ENCODE measurements around the gene KLHDC8A.

Gene KLHDC8A

DNA sequence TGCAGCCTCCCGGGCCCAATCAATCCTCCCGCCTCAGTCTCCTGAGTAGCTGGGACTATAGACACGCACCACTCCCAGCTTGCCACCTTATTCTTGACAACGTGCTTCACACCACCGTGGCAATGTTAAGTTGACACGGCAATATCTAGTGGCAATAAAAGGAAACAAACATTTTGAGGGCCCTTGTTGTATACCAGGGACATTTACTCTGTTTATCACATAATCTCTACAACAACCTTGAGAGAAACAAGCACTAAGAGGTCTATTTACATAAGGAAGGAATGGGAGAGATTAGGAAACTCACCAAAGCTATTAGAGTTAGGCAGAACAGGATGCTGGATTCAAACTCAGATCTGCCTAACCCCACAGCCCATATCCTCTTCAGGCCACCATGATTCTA, 3.1 kb downstream of the KLHDC8A start:
- Histone ChIP-seq H3K9me3 (ENCODE audit: insufficient read depth, low read depth, low read length) (no peaks in the 10 kb centered on the region), H3K27ac (ENCODE audit: low read depth, low read length) (no peak overlapping the region), H3K4me3 (ENCODE audit: low read length) (no peak overlapping the region), H3K9ac (ENCODE audit: low read depth, low read length) (no peak overlapping the region), H3K4me1 (ENCODE audit: insufficient read depth, low read length) (peaks cover 64% of the 10 kb centered on the region), H3K27me3 (ENCODE audit: insufficient read depth, low read length) (no peaks in the 10 kb centered on the region), H3K36me3 (ENCODE audit: insufficient read depth, low read length) (no peaks in the 10 kb centered on the region)
- 88% methylated on average over 6 of the region's 6 CpGs for WGBS

DNA sequence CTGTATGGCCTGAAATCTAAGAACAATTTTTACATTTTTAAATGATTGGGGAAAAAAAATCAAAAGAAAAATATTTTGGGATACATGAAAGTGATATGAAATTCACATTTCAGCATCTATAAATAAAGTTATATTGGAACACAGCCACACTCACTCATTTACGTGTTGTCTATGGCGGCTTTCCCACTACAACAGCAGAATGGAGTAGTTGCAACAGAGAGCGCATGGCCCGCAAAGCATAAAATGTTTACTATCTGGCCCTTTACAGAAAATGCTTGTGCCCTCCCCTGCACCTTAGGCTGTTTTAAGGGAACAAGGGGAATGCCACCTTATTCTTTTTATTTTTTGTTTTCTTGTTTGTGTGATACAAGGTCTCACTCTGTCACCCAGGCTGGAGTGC, 3.5 kb downstream of the KLHDC8A start:
- Histone ChIP-seq H3K36me3 (ENCODE audit: insufficient read depth, low read length) (no peaks in the 10 kb centered on the region), H3K27me3 (ENCODE audit: insufficient read depth, low read length) (no peaks in the 10 kb centered on the region), H3K4me3 (ENCODE audit: low read length) (no peak overlapping the region), H3K9me3 (ENCODE audit: insufficient read depth, low read depth, low read length) (no peaks in the 10 kb centered on the region), H3K27ac (ENCODE audit: low read depth, low read length) (no peak overlapping the region), H3K4me1 (ENCODE audit: insufficient read depth, low read length) (peaks cover 65% of the 10 kb centered on the region), H3K9ac (ENCODE audit: low read depth, low read length) (no peak overlapping the region)
- over 99% methylated on average over 4 of the region's 4 CpGs for WGBS

DNA sequence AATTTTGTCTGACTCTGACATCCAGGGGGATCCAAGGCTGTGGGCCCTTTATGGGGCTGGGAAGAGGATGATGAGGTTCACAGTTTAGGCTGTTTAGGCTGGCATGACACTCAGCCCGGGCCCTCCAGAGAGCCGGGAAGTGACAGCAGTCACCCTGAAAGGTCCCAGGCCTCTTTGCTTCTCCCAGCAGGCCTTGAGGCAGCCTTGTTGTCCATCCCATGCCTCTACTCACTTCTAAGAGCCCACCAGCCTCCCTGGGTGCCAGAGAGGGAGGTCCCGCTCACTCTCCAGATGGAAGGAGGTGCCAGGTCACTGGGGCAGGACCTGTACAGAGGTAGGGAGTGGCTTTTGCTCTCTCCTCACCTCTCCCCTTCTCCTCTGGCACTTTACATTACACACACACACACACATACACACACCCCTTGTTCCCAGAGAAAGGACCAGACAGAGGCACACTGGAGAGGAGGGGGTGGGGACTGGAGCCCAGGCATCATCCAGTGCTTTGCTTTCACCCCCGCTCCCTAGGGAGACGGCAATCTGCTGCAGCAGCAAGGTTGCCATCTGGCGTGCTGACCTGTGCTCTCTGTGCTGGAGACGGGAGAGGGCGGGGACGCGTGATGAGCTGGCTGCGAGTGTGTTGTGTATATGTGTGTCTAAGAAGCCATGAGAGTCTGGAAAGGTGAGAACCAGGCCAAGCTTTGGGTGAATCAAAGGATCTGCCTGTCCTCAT, 4.6 kb downstream of the KLHDC8A start:
- Histone ChIP-seq H3K27me3 (ENCODE audit: insufficient read depth, low read length) (no peaks in the 10 kb centered on the region), H3K4me1 (ENCODE audit: insufficient read depth, low read length) (peaks cover 64% of the 10 kb centered on the region), H3K9ac (ENCODE audit: low read depth, low read length) (no peak overlapping the region)

DNA sequence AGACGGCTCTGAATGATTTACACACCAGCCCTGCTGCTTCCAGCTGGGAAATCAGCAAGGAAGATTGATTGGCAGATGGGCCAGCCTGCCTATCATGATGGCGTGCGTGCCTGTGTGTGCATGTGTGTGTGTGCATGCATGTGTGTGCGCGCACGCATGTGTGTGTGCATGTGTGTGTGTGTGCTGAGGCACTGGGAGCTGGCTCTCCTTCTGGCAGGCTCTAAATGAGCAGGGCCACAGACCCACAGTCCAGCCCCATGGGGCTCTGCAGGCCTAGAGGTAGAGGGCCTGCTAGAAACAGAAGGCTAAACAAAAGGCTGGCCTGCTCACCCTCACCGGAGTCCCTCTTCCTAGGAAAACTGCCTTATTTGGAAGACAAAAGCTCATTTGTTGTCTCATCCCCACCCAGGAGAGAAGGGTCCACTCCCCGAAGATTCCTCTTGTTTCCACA, 6.0 kb downstream of the KLHDC8A start:
- H3K4me1 ChIP-seq (ENCODE audit: insufficient read depth, low read length) = peaks cover 50% of the 10 kb centered on the region
- H3K4me3 ChIP-seq (ENCODE audit: low read length) = no peak overlapping the region
- WGBS = 39% methylated on average over 8 of the region's 8 CpGs
- peak overlapping the region; percentile 37; the same call in 1 of the 2 replicates for H3K9ac ChIP-seq (ENCODE audit: low read depth, low read length)
- peaks cover 6% of the 10 kb centered on the region; the same call in 1 of the 2 replicates for H3K27me3 ChIP-seq (ENCODE audit: insufficient read depth, low read length)
- H3K9me3 ChIP-seq (ENCODE audit: insufficient read depth, low read depth, low read length) = no peaks in the 10 kb centered on the region
- peak overlapping the region; percentile 63 for H3K27ac ChIP-seq (ENCODE audit: low read depth, low read length)
- no peaks in the 10 kb centered on the region for H3K36me3 ChIP-seq (ENCODE audit: insufficient read depth, low read length)

More for the DNA sequence above, 4.6 kb downstream of the KLHDC8A start:
- Histone ChIP-seq H3K9me3 (ENCODE audit: insufficient read depth, low read depth, low read length) (no peaks in the 10 kb centered on the region), H3K36me3 (ENCODE audit: insufficient read depth, low read length) (no peaks in the 10 kb centered on the region), H3K4me3 (ENCODE audit: low read length) (no peak overlapping the region), H3K27ac (ENCODE audit: low read depth, low read length) (no peak overlapping the region)
- 70% methylated on average over 10 of the region's 11 CpGs for WGBS

DNA sequence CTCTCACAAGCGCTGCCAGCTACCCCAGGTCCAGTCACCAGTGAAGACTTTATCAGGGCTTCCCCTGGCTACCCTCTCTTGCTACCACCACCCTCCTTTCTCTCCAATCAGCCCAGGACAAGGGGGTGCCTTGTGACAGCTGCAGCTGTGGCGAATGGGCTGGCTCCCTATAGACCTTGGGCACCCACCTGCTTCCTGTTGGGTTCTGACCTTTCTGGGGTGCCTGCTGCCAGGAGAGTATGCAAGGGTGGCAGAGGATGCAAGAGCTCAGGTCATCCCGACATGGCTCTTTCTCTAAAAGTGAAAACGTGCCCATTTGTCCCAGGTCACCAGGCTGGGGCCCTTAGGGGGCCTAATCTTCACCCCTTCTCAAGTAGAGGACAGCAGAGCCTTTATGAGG, 6.6 kb downstream of the KLHDC8A start:
- Histone ChIP-seq H3K27me3 (ENCODE audit: insufficient read depth, low read length) (peaks cover 10% of the 10 kb centered on the region), H3K9ac (ENCODE audit: low read depth, low read length) (peak overlapping the region; percentile 37; the same call in 1 of the 2 replicates)

DNA sequence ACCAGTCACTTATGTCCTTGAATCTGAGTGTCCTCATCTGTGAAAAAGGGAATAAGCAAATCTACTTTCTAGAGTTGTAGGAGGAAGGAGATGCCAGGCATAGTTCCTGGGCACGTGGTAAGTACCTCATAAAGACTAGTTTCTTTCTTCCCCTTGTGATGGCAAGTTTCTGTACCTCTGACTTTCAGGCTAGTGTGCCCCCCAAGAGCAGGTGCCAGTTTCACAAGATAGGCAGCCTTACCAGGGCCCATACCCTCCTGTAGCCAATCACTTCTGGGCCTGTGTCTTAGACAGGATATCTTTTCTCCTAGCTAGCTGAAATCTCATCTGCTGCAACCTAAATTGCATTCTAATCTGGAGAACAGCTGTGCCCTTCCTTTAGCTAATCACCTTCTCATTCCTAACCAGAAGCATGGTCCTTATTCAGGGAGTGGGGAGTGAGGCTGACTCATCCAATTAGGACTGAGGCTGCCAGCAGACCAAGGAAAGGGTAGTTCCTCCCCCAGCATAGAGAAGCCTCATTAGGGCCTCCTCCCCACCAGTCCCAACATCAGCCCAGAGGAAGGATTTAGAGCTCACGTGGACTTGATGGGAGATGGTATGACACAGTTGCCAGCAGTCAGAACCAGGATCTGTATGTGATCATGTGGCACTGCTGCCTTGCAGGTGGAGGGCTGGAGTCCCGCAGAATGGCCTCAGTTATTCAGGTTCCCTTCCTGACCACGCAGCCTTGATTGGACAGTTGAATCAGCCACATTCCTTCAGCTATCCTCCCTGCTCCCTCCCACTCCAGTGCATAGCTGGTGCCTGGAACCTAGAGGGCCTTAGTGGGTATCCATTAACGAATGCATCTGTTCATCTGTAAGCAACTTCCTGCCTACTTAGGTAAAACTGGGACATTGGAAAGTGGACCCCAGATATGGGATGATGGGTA, 7.9 kb downstream of the KLHDC8A start:
- H3K36me3 ChIP-seq (ENCODE audit: insufficient read depth, low read length) = no peaks in the 10 kb centered on the region
- 54% methylated on average over 5 of the region's 5 CpGs for WGBS
- no peaks in the 10 kb centered on the region for H3K9me3 ChIP-seq (ENCODE audit: insufficient read depth, low read depth, low read length)
- H3K27ac ChIP-seq (ENCODE audit: low read depth, low read length) = no peak overlapping the region
- no peak overlapping the region for H3K4me3 ChIP-seq (ENCODE audit: low read length)
- peaks cover 22% of the 10 kb centered on the region for H3K27me3 ChIP-seq (ENCODE audit: insufficient read depth, low read length)
- no peak overlapping the region for H3K9ac ChIP-seq (ENCODE audit: low read depth, low read length)
- H3K4me1 ChIP-seq (ENCODE audit: insufficient read depth, low read length) = peaks cover 47% of the 10 kb centered on the region

More for the DNA sequence above, 6.6 kb downstream of the KLHDC8A start:
- WGBS = 75% methylated on average over 4 of the region's 4 CpGs
- H3K9me3 ChIP-seq (ENCODE audit: insufficient read depth, low read depth, low read length) = no peaks in the 10 kb centered on the region
- H3K27ac ChIP-seq (ENCODE audit: low read depth, low read length) = peak overlapping the region; percentile 63
- peaks cover 44% of the 10 kb centered on the region for H3K4me1 ChIP-seq (ENCODE audit: insufficient read depth, low read length)
- H3K36me3 ChIP-seq (ENCODE audit: insufficient read depth, low read length) = no peaks in the 10 kb centered on the region
- no peak overlapping the region for H3K4me3 ChIP-seq (ENCODE audit: low read length)

DNA sequence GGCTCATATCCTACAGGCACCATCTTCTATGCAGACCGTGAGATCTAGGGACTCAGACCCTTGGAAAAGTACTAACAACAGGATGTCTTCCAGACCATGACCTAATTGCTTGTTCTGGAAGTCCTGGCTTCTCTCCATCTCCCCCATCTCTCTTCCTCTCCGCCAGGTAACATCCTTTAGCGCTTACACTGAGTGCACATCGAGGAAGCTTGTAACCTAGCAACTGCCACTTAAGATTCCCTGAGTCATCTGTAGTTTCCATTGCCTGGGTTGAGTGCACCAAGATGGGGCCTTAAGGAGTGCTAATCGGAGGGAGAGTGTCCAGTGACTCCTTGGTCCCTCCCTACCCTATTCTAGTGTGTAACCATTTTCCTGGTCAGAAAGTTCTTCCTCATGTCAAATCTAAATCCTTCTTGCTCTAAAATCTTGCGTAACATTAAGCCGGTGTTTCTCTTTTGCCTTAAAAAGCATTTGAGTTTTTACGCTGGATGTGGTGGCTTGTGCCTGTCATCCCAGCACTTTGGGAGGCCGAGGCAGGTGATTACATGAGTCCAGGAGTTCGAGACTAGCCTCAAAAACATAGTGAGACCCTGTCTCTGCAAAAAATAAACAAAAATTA, 9.7 kb downstream of the KLHDC8A start:
- WGBS = 89% methylated on average over 10 of the region's 10 CpGs
- H3K4me3 ChIP-seq (ENCODE audit: low read length) = no peak overlapping the region
- H3K36me3 ChIP-seq (ENCODE audit: insufficient read depth, low read length) = no peaks in the 10 kb centered on the region
- H3K4me1 ChIP-seq (ENCODE audit: insufficient read depth, low read length) = peaks cover 38% of the 10 kb centered on the region
- H3K9me3 ChIP-seq (ENCODE audit: insufficient read depth, low read depth, low read length) = no peaks in the 10 kb centered on the region
- no peak overlapping the region for H3K27ac ChIP-seq (ENCODE audit: low read depth, low read length)
- H3K27me3 ChIP-seq (ENCODE audit: insufficient read depth, low read length) = peaks cover 40% of the 10 kb centered on the region
- H3K9ac ChIP-seq (ENCODE audit: low read depth, low read length) = no peak overlapping the region

DNA sequence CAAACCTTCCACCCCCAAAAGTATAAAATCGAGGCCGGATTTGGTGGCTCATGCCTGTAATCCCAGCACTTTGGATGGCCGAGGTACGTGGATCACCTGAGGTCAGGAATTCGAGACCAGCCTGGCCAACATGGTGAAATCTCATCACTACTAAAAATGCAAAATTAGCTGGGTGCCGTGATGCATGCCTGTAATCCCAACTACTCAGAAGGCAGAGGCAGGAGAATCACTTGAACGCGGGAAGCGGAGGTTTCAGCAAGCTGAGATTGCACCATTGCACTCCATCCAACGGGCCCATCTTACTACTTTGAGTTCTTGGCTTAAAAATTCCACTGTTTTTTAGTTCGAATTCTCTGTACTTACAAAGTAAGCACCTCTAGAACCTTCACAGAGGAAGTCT, 11.0 kb downstream of the KLHDC8A start:
- H3K4me3 ChIP-seq (ENCODE audit: low read length) = no peak overlapping the region
- peaks cover 42% of the 10 kb centered on the region for H3K27me3 ChIP-seq (ENCODE audit: insufficient read depth, low read length)
- peaks cover 31% of the 10 kb centered on the region for H3K4me1 ChIP-seq (ENCODE audit: insufficient read depth, low read length)
- H3K27ac ChIP-seq (ENCODE audit: low read depth, low read length) = no peak overlapping the region
- no peak overlapping the region for H3K9ac ChIP-seq (ENCODE audit: low read depth, low read length)
- H3K36me3 ChIP-seq (ENCODE audit: insufficient read depth, low read length) = no peaks in the 10 kb centered on the region
- 90% methylated on average over 11 of the region's 11 CpGs for WGBS
- no peaks in the 10 kb centered on the region for H3K9me3 ChIP-seq (ENCODE audit: insufficient read depth, low read depth, low read length)

DNA sequence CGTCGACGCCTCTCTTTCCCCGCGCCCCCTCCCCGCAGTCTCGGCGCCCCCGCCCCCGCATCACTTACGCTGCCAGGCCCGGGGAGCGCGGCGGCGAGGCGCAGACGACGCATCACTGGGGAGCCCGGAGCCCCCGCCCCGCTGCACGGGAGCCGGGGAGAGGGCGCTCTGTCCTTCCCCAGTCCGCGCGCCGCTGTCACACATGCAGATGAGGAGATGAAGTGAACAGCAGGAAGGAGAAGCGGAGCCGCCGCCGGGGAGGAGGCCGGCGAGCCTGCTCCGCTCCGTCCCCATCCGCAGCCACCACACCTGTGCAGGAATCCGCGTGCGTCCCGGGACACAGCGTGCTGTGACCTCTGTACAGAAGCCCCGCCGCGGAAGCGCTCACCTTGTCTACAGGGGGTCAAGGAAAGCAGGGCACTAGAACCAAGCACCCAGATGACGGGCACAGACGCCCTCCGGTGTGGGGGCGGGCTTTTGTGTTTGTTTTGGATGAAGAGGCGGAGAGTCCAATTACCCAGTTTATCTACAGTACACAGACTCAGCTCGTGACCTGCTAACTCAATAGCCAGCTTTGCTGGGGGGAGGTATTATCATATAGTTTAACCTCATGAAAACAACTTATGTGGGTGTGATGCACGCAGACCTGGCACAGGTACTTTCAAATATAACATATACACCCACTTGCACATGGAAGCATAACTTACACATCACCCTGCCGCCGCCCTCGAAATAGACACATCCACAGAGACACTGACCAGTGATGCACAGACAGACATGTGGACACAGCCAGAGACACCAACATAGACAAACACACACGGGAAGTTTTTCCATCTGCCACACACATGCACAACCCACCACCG, 12.4 kb downstream of the KLHDC8A start:
- no peak overlapping the region for H3K9ac ChIP-seq (ENCODE audit: low read depth, low read length)
- H3K27me3 ChIP-seq (ENCODE audit: insufficient read depth, low read length) = peaks cover 42% of the 10 kb centered on the region
- no peak overlapping the region for H3K27ac ChIP-seq (ENCODE audit: low read depth, low read length)
- H3K36me3 ChIP-seq (ENCODE audit: insufficient read depth, low read length) = no peaks in the 10 kb centered on the region
- peaks cover 17% of the 10 kb centered on the region; the same call in 1 of the 2 replicates for H3K4me1 ChIP-seq (ENCODE audit: insufficient read depth, low read length)
- peak overlapping the region; percentile 57 for H3K4me3 ChIP-seq (ENCODE audit: low read length)
- H3K9me3 ChIP-seq (ENCODE audit: insufficient read depth, low read depth, low read length) = no peaks in the 10 kb centered on the region
- 10% methylated on average over 56 of the region's 59 CpGs for WGBS

DNA sequence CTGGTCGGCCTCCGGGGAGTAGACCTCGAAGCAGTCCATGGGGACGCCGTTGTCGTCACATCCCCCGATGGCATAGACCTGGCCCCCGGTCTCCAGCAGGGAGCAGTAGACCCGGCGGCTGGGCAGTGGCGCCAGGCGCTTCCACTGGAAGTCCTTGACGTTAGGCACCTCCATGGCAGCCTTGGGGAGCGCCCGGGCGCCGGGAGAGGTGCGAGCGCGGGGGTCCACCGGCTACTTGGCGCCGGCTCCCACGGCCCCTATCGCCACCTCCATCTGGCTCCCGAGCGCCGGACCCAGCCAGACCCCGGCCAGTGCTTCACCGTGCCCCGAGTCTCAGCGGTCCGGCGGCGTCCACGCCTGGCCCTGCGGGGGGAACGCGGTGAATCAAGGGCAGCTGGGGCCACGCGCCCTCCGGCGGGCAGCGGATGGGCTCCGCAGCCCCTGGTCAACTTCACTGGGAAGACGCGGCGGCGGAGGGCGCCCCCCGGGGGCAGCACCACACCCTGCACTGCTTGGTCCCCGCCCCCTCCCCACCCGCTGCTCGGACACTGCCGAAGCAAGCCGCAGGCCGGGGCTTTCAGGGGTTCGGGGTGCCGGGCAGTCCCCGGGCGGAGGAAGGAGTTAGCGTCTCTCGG, 13.2 kb downstream of the KLHDC8A start:
- Histone ChIP-seq H3K9me3 (ENCODE audit: insufficient read depth, low read depth, low read length) (no peaks in the 10 kb centered on the region), H3K27me3 (ENCODE audit: insufficient read depth, low read length) (peaks cover 42% of the 10 kb centered on the region), H3K27ac (ENCODE audit: low read depth, low read length) (no peak overlapping the region), H3K4me3 (ENCODE audit: low read length) (peak overlapping the region; percentile 57), H3K36me3 (ENCODE audit: insufficient read depth, low read length) (no peaks in the 10 kb centered on the region), H3K9ac (ENCODE audit: low read depth, low read length) (no peak overlapping the region), H3K4me1 (ENCODE audit: insufficient read depth, low read length) (peaks cover 10% of the 10 kb centered on the region; the same call in 1 of the 2 replicates)
- 2% methylated on average over 63 of the region's 63 CpGs for WGBS

All from HUES64 (cell line).